ENCODE results near the gene SLCO1C1.
"Not testable (repeated sequence)": the region's sequence is repeated elsewhere in the genome, so short reads cannot be mapped to it uniquely, and the experiment has no call there.

The SLCO1C1 gene

GRCh38 chr12:20695232-20695631, at the start of gene SLCO1C1:
SLCO1C1 (plus strand) TSS chr12:20695332; CDS start chr12:20699577, 4,245 bp downstream.
- in situ Hi-C loops (cut with MboI; ENCODE audit: low sequenced_read_pairs), result no loop called here

- in situ Hi-C loops (cut with MboI; ENCODE audit: low sequenced_read_pairs), result no loop called here
These were observed 48.8 kb upstream of the SLCO1C1 start for GRCh38 chr12:20646239-20646827.

- in situ Hi-C loops (cut with MboI; ENCODE audit: low sequenced_read_pairs), result no loop called here
These were observed 41.3 kb upstream of the SLCO1C1 start for GRCh38 chr12:20653871-20654270.

- in situ Hi-C loops (cut with MboI; ENCODE audit: low sequenced_read_pairs), result no loop called here
These were observed 38.5 kb upstream of the SLCO1C1 start for GRCh38 chr12:20656600-20656999.

GRCh38 chr12:20657496-20657895, 37.6 kb upstream of the SLCO1C1 start:
- in situ Hi-C loops (cut with MboI; ENCODE audit: low sequenced_read_pairs), result no loop called here

- in situ Hi-C loops (cut with MboI; ENCODE audit: low sequenced_read_pairs), result no loop called here
These were observed 13.8 kb upstream of the SLCO1C1 start for GRCh38 chr12:20681334-20681733.

GRCh38 chr12:20696181-20696905, 1.2 kb downstream of the SLCO1C1 start:
- in situ Hi-C loops (cut with MboI; ENCODE audit: low sequenced_read_pairs), result no loop called here

GRCh38 chr12:20701106-20701505, 6.0 kb downstream of the SLCO1C1 start:
- in situ Hi-C loops (cut with MboI; ENCODE audit: low sequenced_read_pairs), result no loop called here

GRCh38 chr12:20704860-20705259, 9.7 kb downstream of the SLCO1C1 start:
- in situ Hi-C loops (cut with MboI; ENCODE audit: low sequenced_read_pairs), result no loop called here

GRCh38 chr12:20711846-20712245, 16.7 kb downstream of the SLCO1C1 start:
- in situ Hi-C loops (cut with MboI; ENCODE audit: low sequenced_read_pairs), result no loop called here

- in situ Hi-C loops (cut with MboI; ENCODE audit: low sequenced_read_pairs), result no loop called here
These were observed 20.9 kb downstream of the SLCO1C1 start for GRCh38 chr12:20716037-20716436.

- in situ Hi-C loops (cut with MboI; ENCODE audit: low sequenced_read_pairs), result no loop called here
These were observed 21.9 kb downstream of the SLCO1C1 start for GRCh38 chr12:20716985-20717384.

GRCh38 chr12:20718294-20718693, 23.2 kb downstream of the SLCO1C1 start:
- in situ Hi-C loops (cut with MboI; ENCODE audit: low sequenced_read_pairs), result no loop called here

- in situ Hi-C loops (cut with MboI; ENCODE audit: low sequenced_read_pairs), result no loop called here
These were observed 27.0 kb downstream of the SLCO1C1 start for GRCh38 chr12:20722142-20722541.

GRCh38 chr12:20731274-20731673, 36.1 kb downstream of the SLCO1C1 start:
- in situ Hi-C loops (cut with MboI; ENCODE audit: low sequenced_read_pairs), result no loop called here

- in situ Hi-C loops (cut with MboI; ENCODE audit: low sequenced_read_pairs), result no loop called here
These were observed 45.8 kb downstream of the SLCO1C1 start for GRCh38 chr12:20740972-20741371.

- in situ Hi-C loops (cut with MboI; ENCODE audit: low sequenced_read_pairs), result no loop called here
These were observed 53.1 kb downstream of the SLCO1C1 start for GRCh38 chr12:20748198-20748597.

GRCh38 chr12:20751046-20751445, 55.9 kb downstream of the SLCO1C1 start:
- in situ Hi-C loops (cut with MboI; ENCODE audit: low sequenced_read_pairs), result no loop called here

- in situ Hi-C loops (cut with MboI; ENCODE audit: low sequenced_read_pairs), result no loop called here
These were observed 82.3 kb downstream of the SLCO1C1 start for GRCh38 chr12:20777420-20777819.

- in situ Hi-C loops (cut with MboI; ENCODE audit: low sequenced_read_pairs), result no loop called here
These were observed 83.8 kb downstream of the SLCO1C1 start for GRCh38 chr12:20778969-20779368.

- in situ Hi-C loops (cut with MboI; ENCODE audit: low sequenced_read_pairs), result not testable (repeated sequence)
These were observed 84.8 kb downstream of the SLCO1C1 start for GRCh38 chr12:20779971-20780370.

GRCh38 chr12:20783796-20784357, 88.7 kb downstream of the SLCO1C1 start:
- in situ Hi-C loops (cut with MboI; ENCODE audit: low sequenced_read_pairs), result not testable (repeated sequence)

All from hTERT RPE-1 (cell line).